Pancreas (tissue), 10 donors: ENCODE results near the gene SIRT2. TPM values are rescaled to one million over a fixed set of nuclear protein-coding genes. Genes with fewer than 3 reads are reported as not detected.
"Not testable (repeated sequence)": the region's sequence is repeated elsewhere in the genome, so short reads cannot be mapped to it uniquely, and the experiment has no call there.

Experiments used
- ATAC-seq, 4 donors: fragments of 200-7000 bp; cut with Tn5 transposase; one replicate each; pipeline versions ENCODE4 v1.8.0 to v1.9.1; 2020; ENCODE audit warnings: mild to moderate bottlenecking in 4 of 4, moderate library complexity in 4 of 4
- DNase-seq, 6 donors: peaks; one replicate each; pipeline ENCODE4 v3.0.0-alpha.2; 2020
- FAIRE-seq: peaks from 2 replicates; lab custom pipeline; 2012; peaks lifted over from hg19 to GRCh38; lab: Jason Lieb, UNC
- H3K27ac ChIP-seq, 4 donors: fragments of 200-600 bp; sonication (generic); 1 replicate in 3 of 4; 2 replicates in 1 of 4; pipeline versions ENCODE4 v1.5.0 to v1.8.0; 2020
- H3K27me3 ChIP-seq, 4 donors: fragments of 200-600 bp; one replicate each; pipeline ENCODE4 v1.8.0; 2021
- H3K36me3 ChIP-seq, 3 donors: fragments of 200-600 bp; sonication (generic) in 1 of 3; one replicate each; pipeline versions ENCODE4 v1.5.0 to v1.8.0; 2020 to 2021
- H3K4me1 ChIP-seq, 3 donors: fragments of 200-600 bp; one replicate each; pipeline ENCODE4 v1.8.0; 2021
- H3K4me3 ChIP-seq, 4 donors: fragments of 200-600 bp; sonication (generic) in 2 of 4; one replicate each; pipeline versions ENCODE4 v1.5.0 to v1.8.0; 2020 to 2021
- H3K9me3 ChIP-seq, 4 donors: fragments of 200-600 bp; one replicate each; pipeline ENCODE4 v1.8.0; 2021
- WGBS, 2 donors: extraction: QIAGEN DNeasy Blood & Tissue Kit; methylation state at CpG; one replicate each; pipeline ENCODE4 v1.1.7; 2013; 5-methylcytosine and 5-hydroxymethylcytosine counted together
- intact Hi-C, 3 donors: fragments of 100-400 bp; cut with DNase I; formaldehyde crosslinking; loops; one replicate each; pipeline versions ENCODE4 v1.11.1 to v1.14.2; 2022
- polyA plus RNA-seq, 2 donors: library from polyadenylated mRNA; stranded (reverse); fragments of 200-250 nt; gene quantifications; one replicate each; pipeline ENCODE4 v1.2.3, GENCODE V29; 2013
- total RNA-seq, 6 donors: library from RNA; stranded (reverse); fragmentation: NEBNext Ultra II Directional in 4 of 6; extraction: Animal tissue kit (Norgen Biotek cat#: 25700) in 4 of 6; gene quantifications; one replicate each; pipeline versions ENCODE4 v1.2.1 to v1.2.4, GENCODE V29; 2021 to 2023
- TF ChIP-seq, protein P1 (sequence below), 4 donors: fragments of 200-600 bp; sonication (generic) in 3 of 4; IDR thresholded peaks; one replicate each; pipeline versions ENCODE4 v1.5.0 to v1.8.0; 2021; ENCODE audit warnings: antibody characterized with exemption in 4 of 4
- donor health status: healthy with polysubstance abuse.
- donor health status: DM: no; HTN: no; CAD: no; lungs with moderate emphysema.
- donor health status: DM: no; HTN: no; CAD: no.
- donor health status: control.
- donor health status: control.
- donor health status: Bipolar disorder and iron deficiency.
- donor health status: DM: yes; HTN: yes; CAD: no.
- donor health status: DM: no; HTN: no; CAD: no.
- donor health status: DM: no; HTN: no; CAD: no.
- donor health status: DM: yes; HTN: yes; CAD: no.

Gene SIRT2
- total and polyA plus RNA-seq, 8 donors: 16.2 to 44.4 (median 19.8) TPM

DNA sequence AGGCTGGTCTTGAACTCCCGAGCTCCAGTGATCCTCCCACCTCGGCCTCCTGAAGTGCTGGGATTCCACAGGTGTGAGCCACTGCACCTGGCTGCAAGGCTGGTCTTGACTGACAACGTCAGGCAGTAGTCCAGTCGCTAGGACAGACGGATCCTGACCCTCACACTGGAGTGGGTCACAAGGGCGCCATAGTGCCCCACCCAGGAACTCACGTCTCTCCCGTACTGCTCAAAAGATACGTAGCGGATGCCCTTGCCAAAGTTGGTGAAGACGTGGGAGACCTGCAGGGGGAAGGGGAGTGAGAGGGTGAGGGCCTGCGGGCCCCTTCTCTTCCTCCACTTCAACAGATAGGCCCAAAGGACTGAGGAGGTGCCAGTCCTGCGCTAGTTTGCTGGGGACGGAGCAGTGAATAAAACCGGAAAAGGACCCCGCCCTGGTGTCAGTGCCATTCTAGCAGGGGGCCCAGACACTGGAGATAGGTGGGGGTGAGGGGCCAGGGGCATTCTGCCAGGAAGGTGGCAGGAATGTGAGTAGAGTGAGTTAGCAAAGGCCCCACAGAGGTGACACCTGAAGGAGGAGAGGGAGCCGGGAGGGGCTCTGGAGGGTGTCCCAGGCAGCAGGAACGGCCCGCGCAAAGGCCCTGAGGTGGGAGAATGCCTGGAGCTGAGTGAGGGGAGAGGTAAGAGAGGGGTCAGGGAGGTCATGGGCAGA is 43.2 kb upstream of the SIRT2 start:
- H3K27me3 ChIP-seq: no peaks in the 10 kb centered on the region
- WGBS, 2 donors: 80 to 81% methylated on average over 20 of the region's 20 CpGs
- TF ChIP-seq, protein P1, sequence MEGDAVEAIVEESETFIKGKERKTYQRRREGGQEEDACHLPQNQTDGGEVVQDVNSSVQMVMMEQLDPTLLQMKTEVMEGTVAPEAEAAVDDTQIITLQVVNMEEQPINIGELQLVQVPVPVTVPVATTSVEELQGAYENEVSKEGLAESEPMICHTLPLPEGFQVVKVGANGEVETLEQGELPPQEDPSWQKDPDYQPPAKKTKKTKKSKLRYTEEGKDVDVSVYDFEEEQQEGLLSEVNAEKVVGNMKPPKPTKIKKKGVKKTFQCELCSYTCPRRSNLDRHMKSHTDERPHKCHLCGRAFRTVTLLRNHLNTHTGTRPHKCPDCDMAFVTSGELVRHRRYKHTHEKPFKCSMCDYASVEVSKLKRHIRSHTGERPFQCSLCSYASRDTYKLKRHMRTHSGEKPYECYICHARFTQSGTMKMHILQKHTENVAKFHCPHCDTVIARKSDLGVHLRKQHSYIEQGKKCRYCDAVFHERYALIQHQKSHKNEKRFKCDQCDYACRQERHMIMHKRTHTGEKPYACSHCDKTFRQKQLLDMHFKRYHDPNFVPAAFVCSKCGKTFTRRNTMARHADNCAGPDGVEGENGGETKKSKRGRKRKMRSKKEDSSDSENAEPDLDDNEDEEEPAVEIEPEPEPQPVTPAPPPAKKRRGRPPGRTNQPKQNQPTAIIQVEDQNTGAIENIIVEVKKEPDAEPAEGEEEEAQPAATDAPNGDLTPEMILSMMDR (IDR thresholded peaks at IDR 0.05): no peak
- ATAC-seq: no peak
- DNase-seq: no peak
- H3K9me3 ChIP-seq: no peaks in the 10 kb centered on the region
- FAIRE-seq: no peak
- H3K36me3 ChIP-seq: no peaks in the 10 kb centered on the region
- no peak overlapping the region for H3K27ac ChIP-seq
- intact Hi-C loops: no loop called here
- no peak overlapping the region for H3K4me3 ChIP-seq
- H3K4me1 ChIP-seq: no peaks in the 10 kb centered on the region

DNA sequence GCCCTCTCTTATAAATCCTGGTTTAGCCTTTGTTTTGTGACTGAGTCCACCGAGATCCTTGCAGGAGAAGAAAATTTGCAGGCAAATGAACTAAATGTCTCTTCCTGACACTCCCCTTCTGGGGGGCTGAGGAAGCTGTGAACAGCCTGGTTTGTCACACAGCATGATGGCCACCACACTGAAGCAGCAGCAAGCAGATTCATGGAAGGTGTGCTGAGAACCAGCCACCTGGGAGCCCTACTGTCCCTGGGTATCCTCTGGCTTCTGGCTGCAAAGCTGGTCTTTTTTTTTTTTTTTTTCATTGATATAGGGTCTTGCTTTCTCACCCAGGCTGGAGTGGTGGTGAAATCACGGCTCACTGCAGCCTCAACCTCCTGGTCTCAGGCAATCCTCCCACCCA is 42.6 kb upstream of the SIRT2 start:
- Histone ChIP-seq H3K9me3 (no peaks in the 10 kb centered on the region), H3K4me1 (no peaks in the 10 kb centered on the region), H3K27me3 (no peaks in the 10 kb centered on the region), H3K4me3 (no peak overlapping the region), H3K27ac (no peak overlapping the region), H3K36me3 (no peaks in the 10 kb centered on the region)
- TF ChIP-seq, protein P1 (IDR thresholded peaks at IDR 0.05): no peak
- ATAC-seq: no peak
- no peak for FAIRE-seq
- no peak for DNase-seq
- intact Hi-C loops: no loop called here
- 73 to 74% methylated on average over 2 of the region's 2 CpGs for WGBS, 2 donors

DNA sequence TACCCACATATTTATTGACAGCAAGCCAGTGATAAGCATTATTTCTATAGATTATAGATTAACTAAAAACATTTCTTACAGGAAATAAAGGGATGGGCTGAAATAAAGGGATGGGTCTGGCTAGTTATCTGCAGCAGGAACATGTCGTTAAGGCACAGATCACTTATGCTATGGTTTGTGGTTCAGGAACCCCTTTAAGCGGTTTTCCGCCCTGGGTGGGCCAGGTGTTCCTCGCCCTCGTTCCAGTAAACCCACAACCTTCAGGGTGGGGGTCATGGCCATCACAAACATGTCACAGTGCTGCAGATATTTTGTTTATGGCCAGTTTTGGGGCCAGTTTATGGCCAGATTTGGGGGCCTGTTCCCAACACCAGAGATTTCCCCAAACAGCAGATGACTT is 42.0 kb upstream of the SIRT2 start:
- DNase-seq: peak in 1 of 6 donors; percentile 2
- FAIRE-seq, ATAC-seq, H3K4me3 ChIP-seq, H3K27ac ChIP-seq, H3K4me1 ChIP-seq, H3K27me3 ChIP-seq, H3K36me3 ChIP-seq, intact Hi-C loops, H3K9me3 ChIP-seq: not testable (repeated sequence)
- WGBS, 2 donors: 80 to 88% methylated on average over 5 of the region's 5 CpGs

DNA sequence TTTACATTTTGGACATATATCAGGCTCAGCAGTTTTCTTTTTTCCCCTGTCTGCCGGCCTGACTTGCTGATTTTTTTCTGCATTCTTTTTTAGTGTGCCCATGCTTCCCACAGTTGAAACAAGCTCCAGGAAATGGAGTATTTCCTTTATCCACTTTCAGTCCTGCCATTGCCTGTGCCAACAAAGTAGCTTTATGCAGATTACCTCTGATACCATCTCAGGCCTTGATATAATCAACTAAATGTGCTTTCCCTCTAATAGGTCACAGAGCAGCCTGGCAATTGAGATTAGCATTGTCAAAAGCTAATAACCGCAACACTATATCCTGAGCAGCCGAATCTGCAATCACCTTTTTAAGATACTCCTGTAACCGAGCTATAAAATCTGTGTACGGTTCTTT is 40.5 kb upstream of the SIRT2 start:
- Histone ChIP-seq H3K36me3 (no peaks in the 10 kb centered on the region), H3K4me1 (no peaks in the 10 kb centered on the region), H3K27ac (no peak overlapping the region), H3K9me3 (no peaks in the 10 kb centered on the region), H3K4me3 (no peak overlapping the region), H3K27me3 (no peaks in the 10 kb centered on the region)
- intact Hi-C loops: no loop called here
- 53 to 61% methylated on average over 5 of the region's 5 CpGs for WGBS, 2 donors
- TF ChIP-seq, protein P1 (IDR thresholded peaks at IDR 0.05): no peak
- no peak for FAIRE-seq
- no peak for DNase-seq
- no peak for ATAC-seq

DNA sequence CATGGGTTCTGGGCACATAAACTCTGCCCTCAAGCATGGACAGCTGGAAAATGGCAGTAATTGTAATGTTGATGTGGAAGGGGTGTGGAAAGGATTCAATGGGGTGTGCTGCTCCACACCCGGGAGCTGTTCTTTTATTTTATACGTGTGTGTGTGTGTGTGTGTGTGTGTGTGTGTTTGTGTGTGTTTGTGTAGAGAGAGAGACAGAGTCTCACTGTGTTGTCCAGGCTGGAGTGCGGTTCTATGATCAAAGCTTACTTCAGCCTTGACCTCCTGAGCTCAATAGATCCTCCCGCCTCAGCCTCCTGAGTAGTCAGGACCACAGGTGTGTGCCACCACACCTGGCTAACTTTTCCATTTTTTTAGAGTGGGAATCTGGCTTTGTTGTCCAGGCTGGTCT is 34.1 kb upstream of the SIRT2 start:
- intact Hi-C loops: no loop called here
- DNase-seq (peak in 2 of 6 donors; percentile 1 to 5), ATAC-seq (no peak), FAIRE-seq (no peak)
- Histone ChIP-seq H3K9me3 (no peaks in the 10 kb centered on the region), H3K4me3 (no peak overlapping the region), H3K27ac (peak overlapping the region in 1 of 4 donors; percentile 54), H3K36me3 (peaks cover 0 to 5% (median 0%) of the 10 kb centered on the region in 3 donors), H3K4me1 (peaks cover 4 to 13% (median 7%) of the 10 kb centered on the region in 3 donors), H3K27me3 (no peaks in the 10 kb centered on the region)
- 84 to 88% methylated on average over 4 of the region's 4 CpGs for WGBS, 2 donors
- TF ChIP-seq, protein P1 (IDR thresholded peaks at IDR 0.05): no peak
